Measurements from ENCODE around the gene IL17RE. TPM values are rescaled to one million over a fixed set of nuclear protein-coding genes. Genes with fewer than 3 reads are reported as not detected.

The IL17RE gene
- total and polyA plus RNA-seq, 9 of the 15 experiments (the other 6 are each of a cell fraction or from before 2014, with no cell fraction given) = 0.32 to 1.9 (median 0.51) TPM; not detected in 4

- no peak for TF ChIP-seq CHD7 (IDR thresholded peaks at IDR 0.05; ENCODE audit: low read depth, low read length)
- no peak for TF ChIP-seq SRF (CRISPR knock-in tag; IDR thresholded peaks at IDR 0.05)
- TF ChIP-seq KAT8 (IDR thresholded peaks at IDR 0.05; ENCODE audit: low read depth) = no peak
- no peak for TF ChIP-seq ZNF212 (CRISPR knock-in tag; IDR thresholded peaks at IDR 0.05)
- no peak for TF ChIP-seq ZBTB1 (CRISPR knock-in tag; IDR thresholded peaks at IDR 0.05; ENCODE audit: borderline replicate concordance, low read depth)
- no peak for TF ChIP-seq ZNF79 (CRISPR knock-in tag; IDR thresholded peaks at IDR 0.05; ENCODE audit: low read depth)
- TF ChIP-seq ZNF146 (CRISPR knock-in tag; IDR thresholded peaks at IDR 0.05; ENCODE audit: unreplicated experiment) = no peak
- TF ChIP-seq ZNF24 (IDR thresholded peaks at IDR 0.05) = no peak
- TF ChIP-seq ZNF764 (CRISPR knock-in tag; IDR thresholded peaks at IDR 0.05; ENCODE audit: low read depth) = no peak
- peak; percentile 44; the same call in 1 of the 2 replicates for TF ChIP-seq ZNF316 (IDR thresholded peaks at IDR 0.05)
- TF ChIP-seq MTA1 (IDR thresholded peaks at IDR 0.05; ENCODE audit: borderline replicate concordance) = no peak; the same call in 1 of the 2 replicates
- TF ChIP-seq TEAD4 (IDR thresholded peaks at IDR 0.05; ENCODE audit: low read length) = peak; percentile 81
- no peak for TF ChIP-seq TEAD4 (CRISPR knock-in tag; IDR thresholded peaks at IDR 0.05; ENCODE audit: borderline replicate concordance)
- TF ChIP-seq ZNF274 (IDR thresholded peaks at IDR 0.05; ENCODE audit: borderline replicate concordance, low read depth, low read length) = no peak
- TF ChIP-seq IFI16 (CRISPR knock-in tag; IDR thresholded peaks at IDR 0.05) = no peak
- TF ChIP-seq BRD9 (IDR thresholded peaks at IDR 0.05; ENCODE audit: low read depth, partially characterized antibody) = no peak
- TF ChIP-seq PHF8 (IDR thresholded peaks at IDR 0.05; ENCODE audit: borderline replicate concordance, low read length) = no peak
- no peak for TF ChIP-seq U2AF2 (optimal IDR thresholded peaks at IDR 0.05; ENCODE audit: low read depth, low read length)
These were observed 18.0 kb upstream of the IL17RE start (continued) for GRCh38 chr3:9884555-9885165.

Measured in K562 (cell line).